ENCODE data around the gene PHACTR3. TPM values are rescaled to one million over a fixed set of nuclear protein-coding genes. Genes with fewer than 3 reads are reported as not detected.

The PHACTR3 gene
- total RNA-seq, 1 experiment from 2014 or later = 10.0 TPM

GRCh38 chr20:59864726-59865125 is 260.4 kb downstream of the PHACTR3 start:
- intact Hi-C loops (cut with micrococcal nuclease; ENCODE audit: unreplicated experiment) = no loop called here
- H3K4me3 Mint-ChIP-seq (ENCODE audit: low read depth, unreplicated experiment) = no peak overlapping the region
- no peaks in the 10 kb centered on the region for H3K27me3 Mint-ChIP-seq (ENCODE audit: unreplicated experiment)

GRCh38 chr20:59866338-59866737 is 262.0 kb downstream of the PHACTR3 start:
- Mint-ChIP-seq H3K36me3 (ENCODE audit: insufficient read depth, unreplicated experiment) (peaks cover 5% of the 10 kb centered on the region), H3K27me3 (ENCODE audit: unreplicated experiment) (no peaks in the 10 kb centered on the region), H3K27ac (ENCODE audit: unreplicated experiment) (no peak overlapping the region), H3K4me1 (ENCODE audit: low read depth, unreplicated experiment) (no peaks in the 10 kb centered on the region), H3K9me3 (ENCODE audit: low read depth, unreplicated experiment) (no peaks in the 10 kb centered on the region), H3K4me3 (ENCODE audit: low read depth, unreplicated experiment) (no peak overlapping the region)
- BruUV-seq (replicated peaks) = no TSS peak
- no peak for TF ChIP-seq CTCF (IDR thresholded peaks at IDR 0.05; ENCODE audit: unreplicated experiment)
- DNase-seq = no peak
- intact Hi-C loops (cut with micrococcal nuclease; ENCODE audit: unreplicated experiment) = no loop called here
- CTCF ChIA-PET = interaction anchor here (0.6 to 1.2 kb wide), 3 partner anchors 31 to 220 kb away, joined by 3 to 5 read pairs (median 3); no protein-coding TSS in a partner anchor

More at GRCh38 chr20:59864726-59865125, 260.4 kb downstream of the PHACTR3 start:
- no peak for DNase-seq
- TF ChIP-seq CTCF (IDR thresholded peaks at IDR 0.05; ENCODE audit: unreplicated experiment) = no peak
- H3K4me1 Mint-ChIP-seq (ENCODE audit: low read depth, unreplicated experiment) = no peaks in the 10 kb centered on the region
- CTCF ChIA-PET = interaction anchor here (0.5 to 1.5 kb wide), 3 partner anchors 15 to 980 kb away, joined by 3 to 6 read pairs (median 4); no protein-coding TSS in a partner anchor
- H3K27ac Mint-ChIP-seq (ENCODE audit: unreplicated experiment) = no peak overlapping the region
- no peaks in the 10 kb centered on the region for H3K9me3 Mint-ChIP-seq (ENCODE audit: low read depth, unreplicated experiment)
- H3K36me3 Mint-ChIP-seq (ENCODE audit: insufficient read depth, unreplicated experiment) = peaks cover 5% of the 10 kb centered on the region
- BruUV-seq (replicated peaks) = no TSS peak

GRCh38 chr20:59871096-59871495 is 266.8 kb downstream of the PHACTR3 start:
- H3K27me3 Mint-ChIP-seq (ENCODE audit: unreplicated experiment) = no peaks in the 10 kb centered on the region
- H3K9me3 Mint-ChIP-seq (ENCODE audit: low read depth, unreplicated experiment) = no peaks in the 10 kb centered on the region
- no peak overlapping the region for H3K27ac Mint-ChIP-seq (ENCODE audit: unreplicated experiment)
- TF ChIP-seq CTCF (IDR thresholded peaks at IDR 0.05; ENCODE audit: unreplicated experiment) = no peak
- no peaks in the 10 kb centered on the region for H3K4me1 Mint-ChIP-seq (ENCODE audit: low read depth, unreplicated experiment)
- intact Hi-C loops (cut with micrococcal nuclease; ENCODE audit: unreplicated experiment) = no loop called here
- DNase-seq = no peak
- CTCF ChIA-PET = no interaction called here
- BruUV-seq (replicated peaks) = no TSS peak
- H3K4me3 Mint-ChIP-seq (ENCODE audit: low read depth, unreplicated experiment) = no peak overlapping the region
- H3K36me3 Mint-ChIP-seq (ENCODE audit: insufficient read depth, unreplicated experiment) = peaks cover 5% of the 10 kb centered on the region

GRCh38 chr20:59873409-59873808 is 269.1 kb downstream of the PHACTR3 start:
- no peaks in the 10 kb centered on the region for H3K27me3 Mint-ChIP-seq (ENCODE audit: unreplicated experiment)
- BruUV-seq (replicated peaks) = no TSS peak
- no peak for DNase-seq

More at GRCh38 chr20:59873409-59873808, 269.1 kb downstream of the PHACTR3 start:
- Mint-ChIP-seq H3K27ac (ENCODE audit: unreplicated experiment) (no peak overlapping the region), H3K36me3 (ENCODE audit: insufficient read depth, unreplicated experiment) (peaks cover 10% of the 10 kb centered on the region), H3K4me1 (ENCODE audit: low read depth, unreplicated experiment) (no peaks in the 10 kb centered on the region), H3K9me3 (ENCODE audit: low read depth, unreplicated experiment) (no peaks in the 10 kb centered on the region), H3K4me3 (ENCODE audit: low read depth, unreplicated experiment) (no peak overlapping the region)
- no peak for TF ChIP-seq CTCF (IDR thresholded peaks at IDR 0.05; ENCODE audit: unreplicated experiment)
- CTCF ChIA-PET = no interaction called here
- intact Hi-C loops (cut with micrococcal nuclease; ENCODE audit: unreplicated experiment) = no loop called here
